Endothelial cell of umbilical vein (primary cell): ENCODE results near the gene LRCOL1.

Experiments
- EZH2 ChIP-seq: IDR thresholded peaks from 2 replicates; pipeline ENCODE4 v1.6.1; 2012; ENCODE audit warnings: borderline replicate concordance, low read depth, mild to moderate bottlenecking, moderate library complexity, low read length, inconsistent platforms; ENCODE audit not compliant: severe bottlenecking
- JUN ChIP-seq: IDR thresholded peaks from 2 replicates; pipeline ENCODE4 v1.6.1; 2011; ENCODE audit warnings: borderline replicate concordance, low read depth; ENCODE audit not compliant: insufficient read length, insufficient read depth
- MYC ChIP-seq: IDR thresholded peaks from one replicate; pipeline ENCODE4 v1.6.1; 2011; ENCODE audit warnings: mild to moderate bottlenecking, low read depth, low read length
- POLR2A ChIP-seq: IDR thresholded peaks from 2 replicates; pipeline ENCODE4 v1.6.1; 2012; ENCODE audit warnings: low read depth, mild to moderate bottlenecking, control low read depth, low read length
- POLR2AphosphoS5 ChIP-seq: IDR thresholded peaks from 2 replicates; pipeline ENCODE4 v1.6.1; 2012; ENCODE audit warnings: low read depth, mild to moderate bottlenecking, control low read depth, low read length, moderate library complexity; ENCODE audit not compliant: insufficient read depth
- TF ChIP-seq, protein P1 (sequence below), 2 donors: IDR thresholded peaks; 1 replicate in 1 of 2; 2 replicates in 1 of 2; pipeline ENCODE4 v1.5.1; 2011; ENCODE audit warnings: low read length in 2 of 2, mild to moderate bottlenecking in 2 of 2, moderate library complexity in 2 of 2, control low read depth in 1 of 2, inconsistent platforms in 1 of 2, low read depth in 1 of 2; ENCODE audit not compliant: insufficient read depth in 1 of 2; ENCODE audit errors: extremely low read depth in 1 of 2

DNA sequence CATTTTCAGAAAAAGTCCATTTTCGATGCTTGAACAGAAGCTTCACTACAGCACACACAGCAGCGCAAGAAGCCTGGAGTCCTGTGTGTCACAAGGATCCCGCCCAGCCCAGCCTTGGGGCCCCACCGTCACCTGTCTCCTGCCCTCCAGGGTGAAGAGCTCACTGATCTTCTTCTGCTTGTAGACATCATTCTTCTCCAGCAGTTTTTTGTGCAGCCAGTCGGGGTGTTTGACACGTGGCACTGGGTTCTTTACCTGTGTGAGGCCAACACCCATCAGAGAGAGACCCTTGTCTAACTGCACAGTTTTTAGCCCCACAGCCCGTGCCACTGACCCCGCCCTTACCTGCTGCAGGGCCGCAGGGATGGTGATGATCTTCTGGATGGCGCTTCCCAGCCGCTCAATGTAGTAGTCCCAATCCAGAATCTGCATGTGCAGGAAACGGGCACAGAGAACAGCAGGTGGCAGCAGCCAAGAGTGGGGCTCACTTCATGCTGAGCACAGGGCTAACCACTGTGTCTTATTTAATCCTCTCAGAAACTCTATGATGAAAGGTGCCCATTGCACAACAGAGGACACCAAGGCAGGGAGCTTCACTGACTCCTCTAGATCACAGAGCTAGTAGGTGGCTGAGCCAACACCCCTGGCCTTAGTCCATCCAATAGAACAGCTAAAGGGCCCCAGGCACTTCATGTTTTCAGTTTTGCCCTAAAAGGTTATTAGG is 46.8 kb upstream of the LRCOL1 start:
- TF ChIP-seq, protein P1, sequence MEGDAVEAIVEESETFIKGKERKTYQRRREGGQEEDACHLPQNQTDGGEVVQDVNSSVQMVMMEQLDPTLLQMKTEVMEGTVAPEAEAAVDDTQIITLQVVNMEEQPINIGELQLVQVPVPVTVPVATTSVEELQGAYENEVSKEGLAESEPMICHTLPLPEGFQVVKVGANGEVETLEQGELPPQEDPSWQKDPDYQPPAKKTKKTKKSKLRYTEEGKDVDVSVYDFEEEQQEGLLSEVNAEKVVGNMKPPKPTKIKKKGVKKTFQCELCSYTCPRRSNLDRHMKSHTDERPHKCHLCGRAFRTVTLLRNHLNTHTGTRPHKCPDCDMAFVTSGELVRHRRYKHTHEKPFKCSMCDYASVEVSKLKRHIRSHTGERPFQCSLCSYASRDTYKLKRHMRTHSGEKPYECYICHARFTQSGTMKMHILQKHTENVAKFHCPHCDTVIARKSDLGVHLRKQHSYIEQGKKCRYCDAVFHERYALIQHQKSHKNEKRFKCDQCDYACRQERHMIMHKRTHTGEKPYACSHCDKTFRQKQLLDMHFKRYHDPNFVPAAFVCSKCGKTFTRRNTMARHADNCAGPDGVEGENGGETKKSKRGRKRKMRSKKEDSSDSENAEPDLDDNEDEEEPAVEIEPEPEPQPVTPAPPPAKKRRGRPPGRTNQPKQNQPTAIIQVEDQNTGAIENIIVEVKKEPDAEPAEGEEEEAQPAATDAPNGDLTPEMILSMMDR (IDR thresholded peaks at IDR 0.05; ENCODE audit: extremely low read depth in 1 of 2, insufficient read depth in 1 of 2, low read depth in 1 of 2, low read length in 2 of 2) = no peak
- TF ChIP-seq EZH2 (no peak), POLR2A (no peak), JUN (no peak), MYC (no peak), POLR2AphosphoS5 (no peak)
